GM12878 (cell line): ENCODE measurements around the gene FMN2. TPM values are rescaled to one million over a fixed set of nuclear protein-coding genes. Genes with fewer than 3 reads are reported as not detected.

Source experiments
- ATAC-seq: fragments of 200-7000 bp; cut with Tn5 transposase; 3 replicates; pipeline ENCODE4 v1.9.1; 2020; ENCODE audit warnings: mild to moderate bottlenecking, moderate library complexity
- BruUV-seq: library from RNA; stranded (reverse); fragments of 400-500 nt; replicated peaks from 2 replicates; lab custom pipeline; 2021; lab: Mats Ljungman, UMichigan
- CTCF ChIA-PET: fragments of 300-600 bp; sonication (Branson Sonifier 250); formaldehyde crosslinking; extraction: SDS; loops from one replicate; lab custom pipeline; 2021; ENCODE audit warnings: inconsistent platforms; lab: Yijun Ruan, JAX
- POLR2A ChIA-PET: fragments of 350-600 bp; formaldehyde crosslinking; extraction: SDS; loops from one replicate; lab custom pipeline; 2021; ENCODE audit warnings: inconsistent platforms; lab: Charles Lee
- RAD21 ChIA-PET: fragments of 300-600 bp; sonication (Branson Sonifier 250); formaldehyde crosslinking; loops from one replicate; lab custom pipeline; 2023; ENCODE audit warnings: antibody characterized with exemption; ENCODE audit not compliant: unreplicated experiment; lab: Charles Lee
- SMC1A ChIA-PET: fragments of 300-600 bp; sonication (Branson Sonifier 250); formaldehyde crosslinking; loops from one replicate; lab custom pipeline; 2023; ENCODE audit not compliant: unreplicated experiment, uncharacterized antibody; lab: Charles Lee
- DNase-seq: peaks from one replicate; pipeline ENCODE4 v3.0.0-alpha.2; 2011; ENCODE audit warnings: low read depth, low spot score
- FAIRE-seq: peaks from 3 replicates; lab custom pipeline; 2011; peaks lifted over from hg19 to GRCh38; lab: Jason Lieb, UNC
- H2AFZ ChIP-seq: 2 replicates; pipeline ENCODE4 v1.6.0; 2011; ENCODE audit warnings: low read depth, low read length, control low read depth; ENCODE audit not compliant: control insufficient read depth
- H3K27ac ChIP-seq: 2 replicates; pipeline ENCODE4 v1.5.1; 2011; ENCODE audit warnings: control low read depth; ENCODE audit not compliant: control insufficient read depth, insufficient read depth
- H3K27me3 ChIP-seq, 2 experiments: replicated peaks in 1 of 2; 2 replicates each; pipeline versions ENCODE4 v1.6.0 to v1.6.1; 2011; ENCODE audit warnings: low read length in 1 of 2; ENCODE audit not compliant: control insufficient read depth in 2 of 2, insufficient read depth in 2 of 2
- H3K36me3 ChIP-seq, 2 experiments: 2 replicates each; pipeline ENCODE4 v1.5.1; 2011; ENCODE audit warnings: low read length in 1 of 2; ENCODE audit not compliant: control insufficient read depth in 2 of 2, insufficient read depth in 2 of 2
- H3K4me1 ChIP-seq: 2 replicates; pipeline ENCODE4 v1.6.1; 2011; ENCODE audit warnings: mild to moderate bottlenecking, low read length, moderate library complexity, mixed read lengths; ENCODE audit not compliant: control insufficient read depth, insufficient read depth
- H3K4me2 ChIP-seq: 2 replicates; pipeline ENCODE4 v1.6.0; 2011; ENCODE audit warnings: control low read depth; ENCODE audit not compliant: control insufficient read depth, insufficient read depth
- H3K4me3 ChIP-seq: fragments of 200-600 bp; sonication (generic); 2 replicates; pipeline ENCODE4 v1.5.1; 2016
- H3K79me2 ChIP-seq: 2 replicates; pipeline ENCODE4 v1.6.0; 2011; ENCODE audit warnings: low read length; ENCODE audit not compliant: control insufficient read depth, insufficient read depth
- H3K9ac ChIP-seq: 2 replicates; pipeline ENCODE4 v1.8.0; 2011; ENCODE audit warnings: low read length, control low read depth, mixed read lengths; ENCODE audit not compliant: control insufficient read depth, insufficient read depth
- H3K9me3 ChIP-seq: replicated peaks from 3 replicates; pipeline ENCODE4 v1.5.1; 2011; ENCODE audit warnings: mild to moderate bottlenecking, low read length; ENCODE audit not compliant: control insufficient read depth, insufficient read depth
- H4K20me1 ChIP-seq: 2 replicates; pipeline ENCODE4 v1.6.0; 2011; ENCODE audit not compliant: control insufficient read depth, insufficient read depth
- CBX3 ChIP-seq: fragments of 200-600 bp; sonication (generic); IDR thresholded peaks from 2 replicates; pipeline ENCODE4 v1.6.1; 2016; ENCODE audit warnings: low read depth, borderline replicate concordance
- CBX5 ChIP-seq: sonication (generic); IDR thresholded peaks from 2 replicates; pipeline ENCODE4 v1.6.1; 2016; ENCODE audit warnings: low read depth, moderate library complexity, mild to moderate bottlenecking, inconsistent platforms
- EED ChIP-seq: sonication (generic); IDR thresholded peaks from 2 replicates; pipeline ENCODE4 v1.6.1; 2016; ENCODE audit warnings: antibody characterized with exemption, low read depth
- KAT2A ChIP-seq: conservative IDR thresholded peaks from 2 replicates; pipeline ENCODE4 v1.6.1; 2011; ENCODE audit warnings: low read depth, low read length; ENCODE audit not compliant: control insufficient read depth
- POU2F2 ChIP-seq: IDR thresholded peaks from 3 replicates; pipeline ENCODE4 v1.6.1; 2011; ENCODE audit warnings: low read depth, mild to moderate bottlenecking, low read length, borderline replicate concordance
- TARDBP ChIP-seq: IDR thresholded peaks from 2 replicates; pipeline ENCODE4 v1.6.1; 2016; ENCODE audit warnings: borderline replicate concordance
- WGBS: methylation state at CpG from one replicate; pipeline ENCODE4 v1.1.6; 2016; ENCODE audit warnings: low lambda C conversion rate; ENCODE audit not compliant: insufficient replicate concordance, insufficient coverage; ENCODE audit errors: missing lambda C conversion rate; 5-methylcytosine and 5-hydroxymethylcytosine counted together
- in situ Hi-C: fragments of 300-500 bp; cut with MboI; formaldehyde crosslinking; loops from 9 replicates; pipeline ENCODE4 v1.14.3; 2018; ENCODE audit warnings: mixed read lengths
- intact Hi-C: fragments of 100-400 bp; cut with micrococcal nuclease; formaldehyde crosslinking; loops from one replicate; pipeline ENCODE4 v1.14.2; 2022; ENCODE audit not compliant: unreplicated experiment
- polyA plus RNA-seq, 11 experiments: library from polyadenylated mRNA; depleted of rRNA in 4 of 11; unstranded in 6 of 11; stranded (reverse) in 5 of 11; fragments of >200 nt; fragmentation: Nextera tagmentation in 4 of 11; fragmentation: Illumina TruSeq in 1 of 11; extraction: Ambion mirVana in 4 of 11; extraction: Trizol in 1 of 11; gene quantifications; 1 replicate in 1 of 11; 2 replicates in 10 of 11; pipeline versions ENCODE4 v1.2.1 to v1.2.3, GENCODE V29; 2011 to 2016; ENCODE audit warnings: inconsistent platforms in 2 of 11, missing spikeins in 2 of 11, low read depth in 1 of 11
- total RNA-seq, 4 experiments: library from RNA; depleted of rRNA in 3 of 4; stranded (reverse); fragments of >200 nt in 3 of 4; fragmentation: Illumina TruSeq in 1 of 4; extraction: Trizol in 1 of 4; gene quantifications; 2 replicates each; pipeline versions ENCODE4 v1.2.1 to v1.2.3, GENCODE V29; 2013 to 2021
- TF ChIP-seq, protein P1 (sequence below): IDR thresholded peaks from 2 replicates; pipeline ENCODE4 v1.6.1; 2012; ENCODE audit warnings: low read depth, low read length, improper control_type of control experiment
- TF ChIP-seq, protein P2 (sequence below): fragments of 150-350 bp; IDR thresholded peaks from 2 replicates; pipeline ENCODE4 v1.6.1; 2016; ENCODE audit warnings: low read depth, low read length

FMN2 gene
- total and polyA plus RNA-seq, 10 of the 15 experiments (the other 5 are each of a cell fraction or from before 2014, with no cell fraction given): 0.60 TPM; not detected in 9

DNA sequence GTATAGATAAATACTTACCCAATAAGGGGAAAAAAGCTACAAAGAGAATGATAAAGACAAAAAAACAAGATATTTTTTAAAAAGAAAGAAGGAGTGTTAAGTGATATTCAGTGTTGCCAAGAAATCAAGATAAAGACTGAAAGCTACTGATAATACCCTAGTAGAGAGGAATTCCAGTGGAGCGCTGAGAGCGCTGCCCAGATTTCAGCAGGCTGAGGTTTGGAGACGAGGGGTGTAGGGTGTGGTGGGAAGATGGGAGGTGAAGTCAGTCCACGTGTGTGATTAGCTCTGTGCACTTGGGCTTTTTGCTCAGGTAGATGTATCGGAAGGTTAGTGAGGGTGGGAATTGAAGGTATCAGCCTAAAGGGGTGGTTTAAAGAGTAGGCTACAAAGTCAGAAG is 47.8 kb downstream of the FMN2 start:
- no peak for FAIRE-seq
- Histone ChIP-seq H2AFZ (no peak overlapping the region), H3K27ac (no peak overlapping the region), H3K9me3 (no peaks in the 10 kb centered on the region), H3K36me3 (no peaks in the 10 kb centered on the region), H3K79me2 (no peaks in the 10 kb centered on the region), H3K4me2 (no peak overlapping the region), H3K4me1 (no peaks in the 10 kb centered on the region)
- in situ Hi-C loops: no loop called here
- RAD21 ChIA-PET: no interaction called here
- CTCF ChIA-PET: interaction anchor here (1.7 kb wide), 1 partner anchor 10 kb away, joined by 8 read pairs; no protein-coding TSS in a partner anchor
- ATAC-seq: no peak
- 54% methylated on average over 5 of the region's 5 CpGs for WGBS
- SMC1A ChIA-PET: no interaction called here
- POLR2A ChIA-PET: no interaction called here
- TF ChIP-seq KAT2A (no peak), POU2F2 (no peak), EED (no peak), CBX3 (no peak), TARDBP (no peak), CBX5 (no peak)
- TF ChIP-seq, protein P1, sequence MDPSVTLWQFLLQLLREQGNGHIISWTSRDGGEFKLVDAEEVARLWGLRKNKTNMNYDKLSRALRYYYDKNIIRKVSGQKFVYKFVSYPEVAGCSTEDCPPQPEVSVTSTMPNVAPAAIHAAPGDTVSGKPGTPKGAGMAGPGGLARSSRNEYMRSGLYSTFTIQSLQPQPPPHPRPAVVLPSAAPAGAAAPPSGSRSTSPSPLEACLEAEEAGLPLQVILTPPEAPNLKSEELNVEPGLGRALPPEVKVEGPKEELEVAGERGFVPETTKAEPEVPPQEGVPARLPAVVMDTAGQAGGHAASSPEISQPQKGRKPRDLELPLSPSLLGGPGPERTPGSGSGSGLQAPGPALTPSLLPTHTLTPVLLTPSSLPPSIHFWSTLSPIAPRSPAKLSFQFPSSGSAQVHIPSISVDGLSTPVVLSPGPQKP: no peak
- TF ChIP-seq, protein P2, sequence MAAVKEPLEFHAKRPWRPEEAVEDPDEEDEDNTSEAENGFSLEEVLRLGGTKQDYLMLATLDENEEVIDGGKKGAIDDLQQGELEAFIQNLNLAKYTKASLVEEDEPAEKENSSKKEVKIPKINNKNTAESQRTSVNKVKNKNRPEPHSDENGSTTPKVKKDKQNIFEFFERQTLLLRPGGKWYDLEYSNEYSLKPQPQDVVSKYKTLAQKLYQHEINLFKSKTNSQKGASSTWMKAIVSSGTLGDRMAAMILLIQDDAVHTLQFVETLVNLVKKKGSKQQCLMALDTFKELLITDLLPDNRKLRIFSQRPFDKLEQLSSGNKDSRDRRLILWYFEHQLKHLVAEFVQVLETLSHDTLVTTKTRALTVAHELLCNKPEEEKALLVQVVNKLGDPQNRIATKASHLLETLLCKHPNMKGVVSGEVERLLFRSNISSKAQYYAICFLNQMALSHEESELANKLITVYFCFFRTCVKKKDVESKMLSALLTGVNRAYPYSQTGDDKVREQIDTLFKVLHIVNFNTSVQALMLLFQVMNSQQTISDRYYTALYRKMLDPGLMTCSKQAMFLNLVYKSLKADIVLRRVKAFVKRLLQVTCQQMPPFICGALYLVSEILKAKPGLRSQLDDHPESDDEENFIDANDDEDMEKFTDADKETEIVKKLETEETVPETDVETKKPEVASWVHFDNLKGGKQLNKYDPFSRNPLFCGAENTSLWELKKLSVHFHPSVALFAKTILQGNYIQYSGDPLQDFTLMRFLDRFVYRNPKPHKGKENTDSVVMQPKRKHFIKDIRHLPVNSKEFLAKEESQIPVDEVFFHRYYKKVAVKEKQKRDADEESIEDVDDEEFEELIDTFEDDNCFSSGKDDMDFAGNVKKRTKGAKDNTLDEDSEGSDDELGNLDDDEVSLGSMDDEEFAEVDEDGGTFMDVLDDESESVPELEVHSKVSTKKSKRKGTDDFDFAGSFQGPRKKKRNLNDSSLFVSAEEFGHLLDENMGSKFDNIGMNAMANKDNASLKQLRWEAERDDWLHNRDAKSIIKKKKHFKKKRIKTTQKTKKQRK: no peak
- TF ChIP-seq, all 136 proteins: peak for 0
- Histone ChIP-seq H4K20me1 (no peaks in the 10 kb centered on the region), H3K27me3 (no peaks in the 10 kb centered on the region), H3K9ac (no peak overlapping the region), H3K4me3 (no peak overlapping the region)
- intact Hi-C loops: no loop called here
- BruUV-seq: no TSS peak
- DNase-seq: no peak
